K562 (cell line): ENCODE results near the gene TMTC4. TPM values are rescaled to one million over a fixed set of nuclear protein-coding genes. Genes with fewer than 3 reads are reported as not detected.
A peak's percentile ranks its signal among the peaks of the same experiment; 100 is the strongest.

ENCODE experiments used
- E2F8 ChIP-seq: fragments of 450-650 bp; IDR thresholded peaks from 2 replicates; pipeline ENCODE4 v1.7.1; 2018; ENCODE audit warnings: mild to moderate bottlenecking, low read depth; ENCODE audit not compliant: partially characterized antibody
- GMEB1 ChIP-seq: fragments of 250-450 bp; sonication (Bioruptor Pico); IDR thresholded peaks from 2 replicates; pipeline ENCODE4 v1.4.0; 2020; ENCODE audit warnings: mild to moderate bottlenecking
- HMG20B ChIP-seq: fragments of 250-450 bp; sonication (Bioruptor Pico); IDR thresholded peaks from 2 replicates; pipeline ENCODE4 v1.5.0; 2021; ENCODE audit warnings: mild to moderate bottlenecking
- KHSRP ChIP-seq: fragments of 450-650 bp; IDR thresholded peaks from 2 replicates; pipeline ENCODE4 v1.6.1; 2017
- L3MBTL2 ChIP-seq: fragments of 450-650 bp; IDR thresholded peaks from 2 replicates; pipeline ENCODE4 v1.6.1; 2016; ENCODE audit warnings: mild to moderate bottlenecking, moderate library complexity
- MYC ChIP-seq, 2 experiments: fragments of 250-450 bp in 1 of 2; sonication (Bioruptor Pico) in 1 of 2; IDR thresholded peaks; 2 replicates each; pipeline versions ENCODE4 v1.5.1 to v1.6.1; 2012 to 2021; ENCODE audit warnings: low read depth in 2 of 2, borderline replicate concordance in 1 of 2, improper control_type of control experiment in 1 of 2, low read length in 1 of 2, mild to moderate bottlenecking in 1 of 2, moderate library complexity in 1 of 2
- NFRKB ChIP-seq: fragments of 450-650 bp; IDR thresholded peaks from 2 replicates; pipeline ENCODE4 v1.6.1; 2016; ENCODE audit warnings: low read depth
- PHB2 ChIP-seq: fragments of 450-650 bp; IDR thresholded peaks from 2 replicates; pipeline ENCODE4 v1.6.1; 2017; ENCODE audit warnings: low read depth
- POLR3A ChIP-seq: IDR thresholded peaks from 2 replicates; pipeline ENCODE4 v1.6.1; 2011; ENCODE audit warnings: borderline replicate concordance, mild to moderate bottlenecking, moderate library complexity; ENCODE audit not compliant: insufficient read length, insufficient read depth; ENCODE audit errors: extremely low read depth
- RB1 ChIP-seq: fragments of 450-650 bp; IDR thresholded peaks from 2 replicates; pipeline ENCODE4 v1.6.1; 2017; ENCODE audit warnings: low read depth, mild to moderate bottlenecking
- RREB1 ChIP-seq: fragments of 250-450 bp; sonication (Bioruptor Pico); IDR thresholded peaks from 2 replicates; pipeline ENCODE4 v1.4.0; 2020
- SREBF1 ChIP-seq: fragments of 150-350 bp; IDR thresholded peaks from 2 replicates; pipeline ENCODE4 v1.6.1; 2014; ENCODE audit warnings: antibody characterized with exemption, low read depth, low read length, borderline replicate concordance
- ZBTB17 ChIP-seq: fragments of 450-650 bp; formaldehyde crosslinking; IDR thresholded peaks from 2 replicates; pipeline ENCODE4 v1.4.0; 2020; ENCODE audit warnings: mild to moderate bottlenecking
- ZBTB7A ChIP-seq: IDR thresholded peaks from 2 replicates; pipeline ENCODE4 v1.6.1; 2011; ENCODE audit warnings: low read depth, mild to moderate bottlenecking, low read length, moderate library complexity, borderline replicate concordance; ENCODE audit not compliant: control insufficient read depth
- ZNF140 ChIP-seq: fragments of 250-450 bp; sonication (Bioruptor Pico); IDR thresholded peaks from 2 replicates; pipeline ENCODE4 v1.8.0; 2021; ENCODE audit warnings: moderate library complexity, mild to moderate bottlenecking, inconsistent platforms
- ZNF589 ChIP-seq: fragments of 200-800 bp; sonication (Bioruptor generic); IDR thresholded peaks from 2 replicates; pipeline ENCODE4 v1.6.1; 2016; ENCODE audit warnings: low read depth, missing genetic modification characterization, missing compliant biosample characterization
- polyA plus RNA-seq, 8 experiments: library from polyadenylated mRNA; depleted of rRNA in 4 of 8; stranded (reverse) in 5 of 8; unstranded in 3 of 8; fragments of >200 nt; fragmentation: Nextera tagmentation in 2 of 8; fragmentation: Illumina TruSeq in 1 of 8; extraction: Ambion mirVana in 2 of 8; extraction: Trizol in 1 of 8; gene quantifications; 2 replicates each; pipeline versions ENCODE4 v1.2.1 to v1.2.3, GENCODE V29; 2011 to 2014; ENCODE audit warnings: inconsistent platforms in 1 of 8, missing spikeins in 1 of 8
- total RNA-seq, 7 experiments: library from RNA; depleted of rRNA in 6 of 7; stranded (reverse); fragments of >200 nt in 6 of 7; fragmentation: Illumina TruSeq in 2 of 7; extraction: Trizol in 2 of 7; gene quantifications; 2 replicates each; pipeline versions ENCODE4 v1.2.1 to v1.2.3, GENCODE V29; 2011 to 2021; ENCODE audit warnings: low replicate concordance in 1 of 7

TMTC4 gene
- total and polyA plus RNA-seq, 9 of the 15 experiments (the other 6 are each of a cell fraction or from before 2014, with no cell fraction given) = 3.5 to 16.7 (median 11.8) TPM

GRCh38 chr13:100588331-100589177 lies 86.0 kb downstream of the TMTC4 start, which contains the start of gene GGACT (continued):
- TF ChIP-seq E2F8 (no peak), GMEB1 (CRISPR knock-in tag) (peak; percentile 39; the same call in 1 of the 2 replicates), MYC (IDR thresholded peaks at IDR 0.05; ENCODE audit: low read depth, low read length) (peak; percentile 95), MYC (CRISPR knock-in tag; IDR thresholded peaks at IDR 0.05; ENCODE audit: borderline replicate concordance, low read depth) (no peak), ZNF140 (no peak), PHB2 (no peak), HMG20B (CRISPR knock-in tag) (no peak), L3MBTL2 (peak; percentile 99), RREB1 (no peak), ZBTB17 (0 out of 2 replicates have a peak, but pooled peaks have one; percentile 9), ZBTB7A (peak; percentile 84), RB1 (peak; percentile 71), ZNF589 (CRISPR knock-in tag) (no peak), POLR3A (no peak), SREBF1 (no peak), KHSRP (no peak), NFRKB (no peak)
